Endometrium (tissue), 2 donors: ENCODE data around the gene TIGD2.

Experiments used
- FAIRE-seq: peaks from 2 replicates; lab custom pipeline; 2012; peaks lifted over from hg19 to GRCh38; lab: Jason Lieb, UNC
- donor health status: control.
- donor health status: control.

The TIGD2 gene

DNA sequence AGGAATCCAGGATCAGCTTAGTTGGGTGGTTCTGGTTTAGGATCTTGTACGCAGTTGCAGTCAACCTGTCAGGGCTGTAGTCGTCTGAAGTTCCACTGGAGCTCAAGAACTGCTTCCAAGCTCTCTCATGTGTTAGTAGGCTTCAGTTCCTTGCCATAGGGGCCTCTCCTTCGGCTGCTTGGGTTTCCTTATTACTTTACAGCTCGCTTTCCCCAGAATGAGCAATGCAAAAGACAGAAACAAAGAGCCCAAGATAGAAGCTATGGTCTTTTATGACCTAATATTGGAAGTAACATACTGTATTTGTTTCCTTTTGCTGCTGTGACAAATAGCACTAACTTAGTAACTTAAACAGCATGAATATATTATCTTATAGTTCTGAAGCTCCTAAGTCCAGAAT, 51.7 kb downstream of the TIGD2 start:
- FAIRE-seq, result no peak

DNA sequence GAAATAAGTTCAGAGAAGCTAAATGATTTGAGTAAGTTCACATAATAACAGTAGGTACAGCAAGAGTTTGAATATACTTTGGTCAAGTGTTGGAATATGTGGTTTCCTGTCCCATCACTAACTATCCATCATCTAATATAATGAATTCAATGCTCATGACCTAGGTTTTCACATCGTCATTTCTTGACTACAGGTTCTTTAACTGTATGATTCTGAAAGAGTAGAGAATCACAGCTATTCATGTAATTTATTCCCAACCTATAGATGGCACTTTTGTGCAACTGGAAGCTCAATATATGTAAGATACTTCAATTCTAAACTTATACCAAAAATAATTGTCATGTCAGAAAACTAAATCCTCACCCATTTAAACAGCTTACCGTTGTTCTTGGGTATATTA, 53.1 kb downstream of the TIGD2 start:
- no peak for FAIRE-seq
